NOMO-1 (cell line): Measurements from ENCODE around the gene WNT7A.

Source experiments
- DNase-seq, 2 experiments: peaks; one replicate each; lab custom pipeline; 2025; ENCODE audit not compliant: unreplicated experiment in 2 of 2; lab: John Stamatoyannopoulos, UW

WNT7A gene

DNA sequence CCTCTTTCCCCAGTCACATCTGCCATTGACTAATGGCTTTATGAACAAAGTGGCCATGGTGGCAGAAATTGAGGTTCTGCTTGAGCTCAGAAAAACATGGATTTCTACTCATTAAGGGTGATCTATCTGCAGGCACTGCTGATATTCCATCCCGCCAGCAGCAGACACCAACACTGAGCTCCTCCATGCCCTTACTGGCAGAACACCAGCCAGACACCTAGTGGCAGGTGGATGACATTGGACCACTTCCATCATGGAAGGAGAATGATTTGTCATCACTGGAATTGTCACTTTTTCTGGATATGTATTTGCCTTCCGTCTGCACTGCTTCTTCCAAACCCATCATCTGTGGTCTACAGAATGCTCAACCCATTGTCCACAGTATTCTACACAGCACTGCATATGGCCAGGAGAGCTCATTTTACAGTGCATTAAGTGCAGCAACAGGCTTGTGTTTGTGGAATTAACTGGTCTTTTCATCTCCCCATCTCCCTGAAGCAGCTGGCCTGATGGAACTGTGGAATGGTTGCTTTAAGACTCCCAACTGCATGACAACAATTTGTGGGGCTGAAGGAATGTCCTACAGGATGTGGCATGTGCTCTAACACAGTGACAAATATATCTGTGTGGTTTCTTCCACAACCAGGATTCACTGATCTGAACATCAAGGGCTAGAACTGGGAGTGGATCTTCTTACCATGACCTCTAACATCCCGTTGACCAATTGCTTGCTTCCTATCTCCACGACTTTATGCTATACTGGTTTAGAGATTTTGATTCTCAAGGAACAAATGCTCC, 103.4 kb downstream of the WNT7A start:
- DNase-seq = no peak

GRCh38 chr3:13772885-13773745, 106.8 kb downstream of the WNT7A start:
- DNase-seq = no peak

DNA sequence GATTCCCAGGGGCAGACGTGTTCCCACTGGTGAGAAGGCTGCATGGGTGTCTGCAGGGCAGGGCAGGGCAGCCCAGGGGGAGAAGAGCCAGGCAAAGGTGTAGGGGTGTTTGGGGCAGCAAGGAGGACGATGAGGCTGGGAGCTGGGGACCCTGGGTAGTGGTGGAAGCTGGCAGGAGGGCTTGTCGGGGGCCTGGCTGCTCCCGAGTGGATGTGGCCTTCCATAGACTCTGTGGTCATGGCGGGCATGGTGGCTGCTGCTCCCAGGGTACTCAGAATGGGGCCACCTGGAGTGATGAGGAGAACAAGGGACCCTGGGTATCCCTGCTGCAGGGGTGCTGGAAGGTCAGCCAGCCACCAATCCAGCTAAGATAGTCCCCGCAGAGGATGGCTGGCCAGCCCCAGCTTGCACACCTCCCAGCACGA, 107.5 kb downstream of the WNT7A start:
- DNase-seq = no peak

DNA sequence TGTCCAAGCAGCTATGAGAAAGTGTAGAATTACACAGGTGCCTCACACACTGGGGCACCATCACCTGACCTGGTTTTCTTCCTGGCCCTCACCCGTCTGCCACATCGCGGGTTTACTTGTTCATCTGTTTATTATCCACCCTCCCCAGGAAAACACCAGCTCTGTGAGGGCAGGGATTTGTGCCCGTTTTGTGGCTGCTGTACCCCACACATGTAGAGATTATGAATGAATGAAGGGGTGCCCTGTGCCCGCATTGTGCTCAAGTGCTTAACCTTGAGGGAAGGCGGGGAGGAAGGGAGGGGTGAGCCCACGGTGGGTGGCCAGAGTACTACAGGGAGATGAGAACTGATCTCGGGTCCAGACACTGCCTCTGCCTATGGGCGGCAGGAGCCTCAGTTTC, 108.4 kb downstream of the WNT7A start:
- DNase-seq = no peak

GRCh38 chr3:13770170-13771169, 109.4 kb downstream of the WNT7A start:
- DNase-seq = no peak

- no peak for DNase-seq
These were observed 110.4 kb downstream of the WNT7A start for GRCh38 chr3:13769422-13769821.

GRCh38 chr3:13768453-13768852, 111.4 kb downstream of the WNT7A start:
- no peak for DNase-seq

DNA sequence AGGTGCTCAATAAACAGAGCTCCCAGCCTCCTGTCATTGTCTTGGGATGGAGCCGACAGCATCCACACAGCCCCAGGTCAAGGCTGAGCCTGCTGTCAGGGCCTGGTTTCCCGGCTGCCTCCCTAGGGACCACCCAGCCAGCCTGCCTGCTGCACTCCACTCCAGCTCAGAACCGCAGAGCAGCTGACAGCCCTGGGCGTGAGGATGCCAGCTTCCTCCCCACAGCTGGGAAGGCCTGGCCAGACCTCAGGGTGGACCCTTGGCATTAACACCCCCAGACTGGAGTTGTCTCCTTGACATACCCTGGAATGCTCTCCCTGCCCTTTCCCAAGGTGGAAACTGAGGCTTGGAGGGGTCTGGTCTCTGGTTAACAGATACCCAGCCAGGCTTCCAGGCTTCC, 112.0 kb downstream of the WNT7A start:
- DNase-seq = no peak

GRCh38 chr3:13767030-13767429, 112.8 kb downstream of the WNT7A start:
- no peak for DNase-seq
